ENCODE measurements around the gene ORAI3. TPM values are rescaled to one million over a fixed set of nuclear protein-coding genes. Genes with fewer than 3 reads are reported as not detected.
A peak's percentile ranks its signal among the peaks of the same experiment; 100 is the strongest.

The ORAI3 gene
- total and polyA plus RNA-seq, 9 donors = 21.5 to 30.8 (median 25.2) TPM

- 85 to 90% (median 88%) methylated on average over 11 of the region's 11 CpGs for WGBS, 3 donors
- TF ChIP-seq EP300 (IDR thresholded peaks at IDR 0.05) = no peak
- TF ChIP-seq CTCF (IDR thresholded peaks at IDR 0.05) = no peak
- TF ChIP-seq POLR2A (IDR thresholded peaks at IDR 0.05) = no peak
- intact Hi-C loops (cut with DNase I) = loop anchor here in 1 of 4 donors (10.0 kb wide), 1 partner anchor 189 kb away; the partner anchor contains the start of gene FUS
- Histone ChIP-seq H3K36me3 (no peaks in the 10 kb centered on the region), H3K27ac (no peak overlapping the region), H3K27me3 (no peaks in the 10 kb centered on the region), H3K9me3 (no peaks in the 10 kb centered on the region), H3K4me1 (ENCODE audit: insufficient read depth) (peaks cover 13% of the 10 kb centered on the region), H3K4me3 (no peak overlapping the region)
- no peak for DNase-seq
Measured at GRCh38 chr16:30995927-30996323, 47.1 kb downstream of the ORAI3 start.

- Histone ChIP-seq H3K27ac (no peak overlapping the region), H3K4me1 (ENCODE audit: insufficient read depth) (peaks cover 13% of the 10 kb centered on the region), H3K4me3 (peak overlapping the region; percentile 40), H3K9me3 (no peaks in the 10 kb centered on the region), H3K27me3 (no peaks in the 10 kb centered on the region), H3K36me3 (no peaks in the 10 kb centered on the region)
- peak in 2 of 5 donors; percentile 47 to 62 for DNase-seq
- WGBS, 3 donors = 31 to 46% (median 38%) methylated on average over 22 to 23 of the region's 23 CpGs
- intact Hi-C loops (cut with DNase I) = loop anchor here in 1 of 4 donors (10.0 kb wide), 1 partner anchor 188 kb away; the partner anchor contains the start of gene FUS
- TF ChIP-seq EP300 (IDR thresholded peaks at IDR 0.05) = no peak
Measured at GRCh38 chr16:30996324-30996984, 47.6 kb downstream of the ORAI3 start.

GRCh38 chr16:30996985-30997724 lies 48.3 kb downstream of the ORAI3 start:
- 7 to 14% (median 9%) methylated on average over 44 to 60 of the region's 60 CpGs for WGBS, 3 donors
- peak; percentile 76 to 86 (median 81) for DNase-seq
- Histone ChIP-seq H3K27ac (peak overlapping the region; percentile 31 to 33), H3K9me3 (no peaks in the 10 kb centered on the region), H3K4me1 (ENCODE audit: insufficient read depth) (peaks cover 19% of the 10 kb centered on the region), H3K36me3 (no peaks in the 10 kb centered on the region), H3K4me3 (peak overlapping the region; percentile 40), H3K27me3 (no peaks in the 10 kb centered on the region)
- intact Hi-C loops (cut with DNase I) = loop anchor here in 1 of 4 donors (10.0 kb wide), 1 partner anchor 188 kb away; the partner anchor contains the start of gene FUS
- TF ChIP-seq POLR2A (IDR thresholded peaks at IDR 0.05) = no peak
- no peak for TF ChIP-seq CTCF (IDR thresholded peaks at IDR 0.05)
- no peak for TF ChIP-seq EP300 (IDR thresholded peaks at IDR 0.05)

GRCh38 chr16:30997725-30998711 lies 49.1 kb downstream of the ORAI3 start:
- Histone ChIP-seq H3K4me3 (peak overlapping the region; percentile 40), H3K9me3 (no peaks in the 10 kb centered on the region), H3K4me1 (ENCODE audit: insufficient read depth) (peaks cover 22% of the 10 kb centered on the region), H3K27me3 (no peaks in the 10 kb centered on the region), H3K27ac (peak overlapping the region; percentile 31 to 33), H3K36me3 (no peaks in the 10 kb centered on the region)
- 49 to 50% (median 50%) methylated on average over 21 of the region's 21 CpGs for WGBS, 3 donors
- DNase-seq = no peak
- intact Hi-C loops (cut with DNase I) = loop anchor here in 1 of 4 donors (10.0 kb wide), 1 partner anchor 187 kb away; the partner anchor contains the start of gene FUS
- no peak for TF ChIP-seq CTCF (IDR thresholded peaks at IDR 0.05)
- no peak for TF ChIP-seq EP300 (IDR thresholded peaks at IDR 0.05)
- TF ChIP-seq POLR2A (IDR thresholded peaks at IDR 0.05) = no peak
